Activated CD8-positive, alpha-beta memory T cell treated with anti-CD3 and anti-CD28 coated beads for 36 hours (primary cell): ENCODE measurements around the gene MYDGF. TPM values are rescaled to one million over a fixed set of nuclear protein-coding genes. Genes with fewer than 3 reads are reported as not detected.

Experiments
- CTCF ChIA-PET: fragments of 350-600 bp; sonication (Branson Sonifier 250); formaldehyde crosslinking; loops from one replicate; lab custom pipeline; 2021; ENCODE audit warnings: antibody characterized with exemption; lab: Charles Lee
- POLR2A ChIA-PET: fragments of 350-600 bp; sonication (Branson Sonifier 250); formaldehyde crosslinking; loops from one replicate; lab custom pipeline; 2021; ENCODE audit warnings: antibody characterized with exemption; lab: Charles Lee
- total RNA-seq, 2 experiments: library from RNA; stranded (reverse); gene quantifications; one replicate each; pipeline ENCODE4 v1.2.3, GENCODE V29; 2021

MYDGF gene
- total RNA-seq, 2 experiments from 2014 or later = 85.8 to 87.6 TPM

- ChIA-PET CTCF (interaction anchor here (0.6 to 1.1 kb wide), 2 partner anchors 10 to 155 kb away, joined by 3 read pairs; no protein-coding TSS in a partner anchor), POLR2A (interaction anchor here (0.6 kb wide), 1 partner anchor 177 kb away, joined by 15 read pairs; no protein-coding TSS in a partner anchor)
These were observed 15.4 kb downstream of the MYDGF start for GRCh38 chr19:4654437-4655361.

DNA sequence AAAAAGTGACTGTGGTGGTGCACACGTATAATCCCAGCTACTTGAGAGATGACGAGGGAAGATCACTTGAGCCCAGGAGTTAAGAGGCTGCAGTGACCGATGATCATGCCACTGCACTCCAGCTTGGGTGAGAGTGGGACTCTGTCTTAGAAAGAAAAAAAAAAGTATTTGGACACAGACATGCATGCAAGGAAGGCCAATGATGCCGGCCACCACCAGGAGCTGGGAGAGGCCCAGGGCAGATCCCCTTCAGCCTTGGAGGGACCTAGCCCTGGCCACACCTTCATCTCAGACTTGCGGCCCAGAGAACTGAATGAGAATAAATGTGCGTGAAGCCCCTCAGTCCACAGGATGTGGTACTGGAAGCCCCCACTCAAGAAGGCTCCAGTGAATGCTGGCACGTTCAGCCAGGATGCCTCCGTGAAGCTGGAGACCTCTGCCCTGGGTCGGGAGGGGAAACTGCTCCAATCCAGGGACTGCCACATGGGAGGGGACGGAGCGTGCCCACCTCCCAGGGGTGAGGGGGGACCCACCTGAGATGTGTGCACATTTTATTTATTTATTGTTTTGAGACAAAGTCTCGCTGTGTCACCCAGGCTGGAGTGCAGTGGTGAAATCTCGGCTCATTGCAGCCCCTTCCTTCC is 16.2 kb downstream of the MYDGF start:
- POLR2A ChIA-PET = interaction anchor here (0.6 kb wide), 3 partner anchors 10 to 178 kb away, joined by 3 to 15 read pairs (median 4); no protein-coding TSS in a partner anchor
- CTCF ChIA-PET = no interaction called here

GRCh38 chr19:4652075-4652474 is 18.1 kb downstream of the MYDGF start:
- ChIA-PET CTCF (interaction anchor here (0.7 kb wide), 1 partner anchor 127 kb away, joined by 3 read pairs; no protein-coding TSS in a partner anchor), POLR2A (no interaction called here)

GRCh38 chr19:4650159-4650558 is 20.0 kb downstream of the MYDGF start:
- POLR2A ChIA-PET = no interaction called here

GRCh38 chr19:4649392-4650047 is 20.6 kb downstream of the MYDGF start:
- POLR2A ChIA-PET = interaction anchor here (0.6 kb wide), 2 partner anchors 48 to 128 kb away, joined by 3 to 7 read pairs; no protein-coding TSS in a partner anchor
- CTCF ChIA-PET = no interaction called here

More at GRCh38 chr19:4650159-4650558, 20.0 kb downstream of the MYDGF start:
- CTCF ChIA-PET = no interaction called here

- ChIA-PET CTCF (interaction anchor here (0.6 kb wide), 1 partner anchor 15 kb away, joined by 4 read pairs; no protein-coding TSS in a partner anchor), POLR2A (no interaction called here)
These were observed 22.2 kb downstream of the MYDGF start for GRCh38 chr19:4647676-4648644.

DNA sequence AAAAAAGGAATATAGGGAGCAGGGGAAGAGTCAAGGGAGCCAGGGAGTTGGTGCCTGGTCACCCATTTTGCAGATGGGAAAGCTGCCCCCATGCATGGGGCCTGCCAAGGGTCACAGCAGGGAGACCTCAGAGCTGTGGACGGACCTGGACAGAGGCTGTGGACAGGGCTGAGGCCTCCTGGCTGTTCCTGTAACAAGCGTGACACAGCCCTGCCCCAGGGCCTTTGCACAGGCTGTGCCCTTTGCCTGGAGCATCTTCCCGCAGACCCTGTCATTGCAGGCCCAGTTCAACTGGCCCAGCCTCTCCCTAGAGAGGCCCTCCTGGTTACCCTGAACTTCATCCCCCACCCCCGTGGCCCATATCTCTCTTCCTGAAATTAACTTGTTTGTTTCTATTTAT is 24.4 kb downstream of the MYDGF start:
- CTCF ChIA-PET = no interaction called here
- POLR2A ChIA-PET = interaction anchor here (0.6 kb wide), 2 partner anchors 9 to 54 kb away, joined by 3 read pairs; no protein-coding TSS in a partner anchor

GRCh38 chr19:4642625-4643024 is 27.5 kb downstream of the MYDGF start:
- ChIA-PET CTCF (no interaction called here), POLR2A (interaction anchor here (0.7 kb wide), 1 partner anchor 17 kb away, joined by 5 read pairs; no protein-coding TSS in a partner anchor)

DNA sequence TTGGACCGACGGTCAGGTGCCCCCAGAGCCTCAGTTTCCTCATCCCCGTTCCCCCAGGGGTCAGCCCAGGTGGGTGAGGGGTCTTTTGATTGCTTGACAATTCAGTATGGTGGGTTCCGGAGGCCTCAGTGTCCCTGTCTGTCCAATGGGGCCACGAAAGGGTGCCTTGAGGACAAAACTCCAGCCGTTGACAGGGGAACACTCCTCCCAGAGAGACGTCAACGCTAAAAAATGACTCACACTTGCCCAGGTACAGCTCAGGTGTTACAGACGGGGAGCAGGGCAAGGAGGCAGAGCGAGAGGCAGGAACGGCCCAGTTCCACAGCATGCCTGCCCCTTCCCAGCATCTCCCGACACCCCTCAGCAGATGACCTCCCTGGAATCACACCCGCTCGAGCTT is 29.0 kb downstream of the MYDGF start:
- ChIA-PET POLR2A (interaction anchor here (0.6 kb wide), 1 partner anchor 157 kb away, joined by 3 read pairs; no protein-coding TSS in a partner anchor), CTCF (interaction anchor here (0.7 to 1.0 kb wide), 3 partner anchors 9 to 74 kb away, joined by 3 to 4 read pairs (median 3); no protein-coding TSS in a partner anchor)

- POLR2A ChIA-PET = interaction anchor here (0.5 to 0.6 kb wide), 2 partner anchors 93 to 190 kb away, joined by 6 to 8 read pairs; no protein-coding TSS in a partner anchor
- CTCF ChIA-PET = interaction anchor here (0.5 to 1.0 kb wide), 3 partner anchors 8 to 475 kb away, joined by 3 to 4 read pairs (median 3); no protein-coding TSS in a partner anchor
These were observed 29.7 kb downstream of the MYDGF start for GRCh38 chr19:4640247-4641000.

- CTCF ChIA-PET = interaction anchor here (0.5 kb wide), 1 partner anchor 476 kb away, joined by 3 read pairs; no protein-coding TSS in a partner anchor
- POLR2A ChIA-PET = interaction anchor here (0.5 to 0.6 kb wide), 2 partner anchors 92 to 191 kb away, joined by 6 to 8 read pairs; no protein-coding TSS in a partner anchor
These were observed 30.5 kb downstream of the MYDGF start for GRCh38 chr19:4639531-4640246.

GRCh38 chr19:4638828-4639530 is 31.2 kb downstream of the MYDGF start, which contains the start of gene TNFAIP8L1:
Gene TNFAIP8L1 (plus strand): TSS chr19:4639516. CDS start chr19:4651870, 12,354 bp downstream.
- POLR2A ChIA-PET = no interaction called here
- CTCF ChIA-PET = interaction anchor here (3.3 kb wide), 1 partner anchor 70 kb away, joined by 44 read pairs; no protein-coding TSS in a partner anchor

- ChIA-PET POLR2A (no interaction called here), CTCF (interaction anchor here (1.3 to 3.3 kb wide), 2 partner anchors 64 to 69 kb away, joined by 8 to 44 read pairs; no protein-coding TSS in a partner anchor)
These were observed 31.8 kb downstream of the MYDGF start for GRCh38 chr19:4638317-4638716.

- ChIA-PET POLR2A (interaction anchor here (0.5 kb wide), 2 partner anchors 8 to 1691 kb away, joined by 3 to 4 read pairs; no protein-coding TSS in a partner anchor), CTCF (interaction anchor here (0.5 to 3.3 kb wide), 22 partner anchors 9 to 925 kb away, joined by 3 to 44 read pairs (median 5); partner anchors contain the start of genes LRG1 and SEMA6B)
These were observed 33.4 kb downstream of the MYDGF start for GRCh38 chr19:4636761-4637160.
